Measurements from ENCODE around the gene PREX1.

GRCh38 chr20:48758206-48758820, 69.5 kb downstream of the PREX1 start:
- TF ChIP-seq CTCF (IDR thresholded peaks at IDR 0.05) (no peak), POLR2A (IDR thresholded peaks at IDR 0.05) (no peak)
